GM23338 (cell line): ENCODE data around the gene CTNND2. TPM values are rescaled to one million over a fixed set of nuclear protein-coding genes. Genes with fewer than 3 reads are reported as not detected.

Experiments used
- ATAC-seq: fragments of 200-7000 bp; cut with Tn5 transposase; 3 replicates; pipeline ENCODE4 v1.9.1; 2020
- DNase-seq: peaks from one replicate; pipeline ENCODE4 v3.0.0-alpha.2; 2015; ENCODE audit warnings: low spot score
- H2AFZ ChIP-seq: fragments of 200-600 bp; sonication (generic); 2 replicates; pipeline ENCODE4 v1.8.0; 2016; ENCODE audit warnings: antibody characterized with exemption, mild to moderate bottlenecking, moderate library complexity
- H3F3A ChIP-seq: fragments of 200-600 bp; sonication (generic); replicated peaks from 2 replicates; pipeline ENCODE4 v1.8.0; 2017; ENCODE audit warnings: antibody characterized with exemption, mixed run types, low read depth
- H3K27ac ChIP-seq: fragments of 200-600 bp; sonication (generic); 2 replicates; pipeline ENCODE4 v1.6.1; 2016; ENCODE audit warnings: low read depth
- H3K27me3 ChIP-seq: fragments of 200-600 bp; sonication (generic); 2 replicates; pipeline ENCODE4 v1.8.0; 2016; ENCODE audit warnings: mild to moderate bottlenecking, mixed run types, moderate library complexity; ENCODE audit not compliant: insufficient read depth
- H3K36me3 ChIP-seq: fragments of 200-600 bp; sonication (generic); 2 replicates; pipeline ENCODE4 v1.8.0; 2016; ENCODE audit warnings: mild to moderate bottlenecking; ENCODE audit not compliant: insufficient read depth
- H3K4me1 ChIP-seq: fragments of 200-600 bp; sonication (generic); 2 replicates; pipeline ENCODE4 v1.8.0; 2016; ENCODE audit warnings: mild to moderate bottlenecking, moderate library complexity; ENCODE audit not compliant: insufficient read depth
- H3K4me2 ChIP-seq: fragments of 200-600 bp; sonication (generic); 2 replicates; pipeline ENCODE4 v1.7.1; 2017; ENCODE audit warnings: mixed run types
- H3K4me3 ChIP-seq: fragments of 200-600 bp; sonication (generic); 2 replicates; pipeline ENCODE4 v1.6.1; 2016; ENCODE audit warnings: mixed run types
- H3K79me2 ChIP-seq: fragments of 200-600 bp; sonication (generic); replicated peaks from 2 replicates; pipeline ENCODE4 v1.8.0; 2017; ENCODE audit warnings: mild to moderate bottlenecking; ENCODE audit not compliant: insufficient read depth
- H3K9me2 ChIP-seq: fragments of 200-600 bp; sonication (generic); 2 replicates; pipeline ENCODE4 v1.8.0; 2017; ENCODE audit not compliant: insufficient read depth
- H4K20me1 ChIP-seq: fragments of 200-600 bp; sonication (generic); replicated peaks from 2 replicates; pipeline ENCODE4 v1.8.0; 2017; ENCODE audit warnings: mild to moderate bottlenecking; ENCODE audit not compliant: insufficient read depth
- H3K27ac Mint-ChIP-seq: 2 replicates; pipeline ENCODE4 v1.8.0; 2020; ENCODE audit warnings: inconsistent platforms, mild to moderate bottlenecking, moderate library complexity, mixed read lengths
- H3K27me3 Mint-ChIP-seq: 3 replicates; pipeline ENCODE4 v1.8.0; 2022; ENCODE audit warnings: low read depth, mild to moderate bottlenecking, moderate library complexity, mixed read lengths, inconsistent platforms; ENCODE audit not compliant: insufficient read depth, poor library complexity
- H3K36me3 Mint-ChIP-seq: 3 replicates; pipeline ENCODE4 v1.8.0; 2021; ENCODE audit warnings: low read depth, mild to moderate bottlenecking, inconsistent platforms, moderate library complexity, mixed read lengths
- H3K4me1 Mint-ChIP-seq: 3 replicates; pipeline ENCODE4 v1.8.0; 2020; ENCODE audit warnings: mild to moderate bottlenecking, inconsistent platforms, mixed read lengths
- H3K4me3 Mint-ChIP-seq: 3 replicates; pipeline ENCODE4 v1.8.0; 2021; ENCODE audit warnings: moderate library complexity, mild to moderate bottlenecking, inconsistent platforms, mixed read lengths
- H3K9me3 Mint-ChIP-seq: 3 replicates; pipeline ENCODE4 v1.8.0; 2020; ENCODE audit warnings: moderate library complexity, mild to moderate bottlenecking, inconsistent platforms, mixed read lengths
- CREB1 ChIP-seq: fragments of 250-450 bp; sonication (Bioruptor Pico); IDR thresholded peaks from 2 replicates; pipeline ENCODE4 v1.5.0; 2020; ENCODE audit warnings: low read depth, mild to moderate bottlenecking, moderate library complexity
- EZH2 ChIP-seq: fragments of 200-600 bp; sonication (generic); IDR thresholded peaks from one replicate; pipeline ENCODE4 v1.8.0; 2017; ENCODE audit warnings: antibody characterized with exemption, mild to moderate bottlenecking, low read depth; ENCODE audit not compliant: unreplicated experiment
- EZH2phosphoT487 ChIP-seq: fragments of 200-600 bp; sonication (generic); IDR thresholded peaks from one replicate; pipeline ENCODE4 v1.8.1; 2018; ENCODE audit warnings: antibody characterized with exemption; ENCODE audit not compliant: unreplicated experiment
- JUNB ChIP-seq: IDR thresholded peaks from one replicate; pipeline ENCODE4 v1.6.1; 2016; ENCODE audit warnings: antibody characterized with exemption; ENCODE audit not compliant: unreplicated experiment
- NANOG ChIP-seq: IDR thresholded peaks from 2 replicates; pipeline ENCODE4 v1.6.1; 2016; ENCODE audit warnings: antibody characterized with exemption, borderline replicate concordance
- POLR2AphosphoS5 ChIP-seq: IDR thresholded peaks from 2 replicates; pipeline ENCODE4 v1.6.1; 2016; ENCODE audit warnings: antibody characterized with exemption, low read depth
- STAT1 ChIP-seq: IDR thresholded peaks from one replicate; pipeline ENCODE4 v1.6.1; 2016; ENCODE audit warnings: antibody characterized with exemption; ENCODE audit not compliant: unreplicated experiment
- ZNF114 ChIP-seq: fragments of 250-450 bp; sonication (Bioruptor Pico); IDR thresholded peaks from 2 replicates; pipeline ENCODE4 v1.5.0; 2020; ENCODE audit warnings: mild to moderate bottlenecking, moderate library complexity
- polyA plus RNA-seq: library from polyadenylated mRNA; unstranded; fragments of >200 nt; fragmentation: Nextera tagmentation; extraction: Ambion mirVana; gene quantifications from 2 replicates; pipeline ENCODE4 v1.2.1, GENCODE V29; 2016
- total RNA-seq: library from RNA; depleted of rRNA; stranded (reverse); fragments of >200 nt; shearing (Covaris generic); gene quantifications from 2 replicates; pipeline ENCODE4 v1.2.3, GENCODE V29; 2014
- TF ChIP-seq, protein P1 (sequence below): fragments of 250-450 bp; sonication (Bioruptor Pico); IDR thresholded peaks from 2 replicates; pipeline ENCODE4 v1.5.0; 2020; ENCODE audit warnings: mild to moderate bottlenecking, moderate library complexity
- TF ChIP-seq, protein P2 (sequence below), 2 experiments: fragments of 200-600 bp in 1 of 2; sonication (generic) in 1 of 2; conservative IDR thresholded peaks; 2 replicates each; pipeline versions ENCODE4 v1.5.1 to v1.6.1; 2016 to 2017; ENCODE audit warnings: antibody characterized with exemption in 2 of 2, low read depth in 2 of 2, mild to moderate bottlenecking in 2 of 2, moderate library complexity in 1 of 2
- TF ChIP-seq, protein P3 (sequence below): IDR thresholded peaks from 2 replicates; pipeline ENCODE4 v1.6.1; 2016; ENCODE audit warnings: antibody characterized with exemption
- TF ChIP-seq, protein P4 (sequence below): IDR thresholded peaks from one replicate; pipeline ENCODE4 v1.6.1; 2018; ENCODE audit warnings: antibody characterized with exemption; ENCODE audit not compliant: unreplicated experiment

Gene CTNND2
- total and polyA plus RNA-seq, 2 experiments from 2014 or later: 5.1 to 7.0 TPM

DNA sequence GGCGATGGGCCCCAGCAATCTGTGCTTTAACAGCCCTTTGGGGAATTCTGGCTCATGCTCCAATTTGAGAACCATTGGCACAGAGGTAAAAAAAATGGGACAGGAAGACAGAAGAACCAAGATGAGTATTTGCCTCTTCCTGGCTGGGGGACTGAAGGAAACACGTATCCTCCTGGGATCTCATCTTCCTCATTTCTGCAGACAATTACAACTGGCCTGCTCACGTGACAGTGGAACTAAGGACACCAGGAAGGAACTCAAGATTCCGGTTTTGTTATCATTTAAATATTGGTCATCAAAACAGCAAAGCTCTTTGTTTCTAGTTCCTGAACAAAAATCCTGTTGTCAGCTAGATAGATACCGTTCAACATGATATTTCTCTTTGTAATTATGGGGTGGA, 927.2 kb downstream of the CTNND2 start (continued):
- TF ChIP-seq, protein P1, sequence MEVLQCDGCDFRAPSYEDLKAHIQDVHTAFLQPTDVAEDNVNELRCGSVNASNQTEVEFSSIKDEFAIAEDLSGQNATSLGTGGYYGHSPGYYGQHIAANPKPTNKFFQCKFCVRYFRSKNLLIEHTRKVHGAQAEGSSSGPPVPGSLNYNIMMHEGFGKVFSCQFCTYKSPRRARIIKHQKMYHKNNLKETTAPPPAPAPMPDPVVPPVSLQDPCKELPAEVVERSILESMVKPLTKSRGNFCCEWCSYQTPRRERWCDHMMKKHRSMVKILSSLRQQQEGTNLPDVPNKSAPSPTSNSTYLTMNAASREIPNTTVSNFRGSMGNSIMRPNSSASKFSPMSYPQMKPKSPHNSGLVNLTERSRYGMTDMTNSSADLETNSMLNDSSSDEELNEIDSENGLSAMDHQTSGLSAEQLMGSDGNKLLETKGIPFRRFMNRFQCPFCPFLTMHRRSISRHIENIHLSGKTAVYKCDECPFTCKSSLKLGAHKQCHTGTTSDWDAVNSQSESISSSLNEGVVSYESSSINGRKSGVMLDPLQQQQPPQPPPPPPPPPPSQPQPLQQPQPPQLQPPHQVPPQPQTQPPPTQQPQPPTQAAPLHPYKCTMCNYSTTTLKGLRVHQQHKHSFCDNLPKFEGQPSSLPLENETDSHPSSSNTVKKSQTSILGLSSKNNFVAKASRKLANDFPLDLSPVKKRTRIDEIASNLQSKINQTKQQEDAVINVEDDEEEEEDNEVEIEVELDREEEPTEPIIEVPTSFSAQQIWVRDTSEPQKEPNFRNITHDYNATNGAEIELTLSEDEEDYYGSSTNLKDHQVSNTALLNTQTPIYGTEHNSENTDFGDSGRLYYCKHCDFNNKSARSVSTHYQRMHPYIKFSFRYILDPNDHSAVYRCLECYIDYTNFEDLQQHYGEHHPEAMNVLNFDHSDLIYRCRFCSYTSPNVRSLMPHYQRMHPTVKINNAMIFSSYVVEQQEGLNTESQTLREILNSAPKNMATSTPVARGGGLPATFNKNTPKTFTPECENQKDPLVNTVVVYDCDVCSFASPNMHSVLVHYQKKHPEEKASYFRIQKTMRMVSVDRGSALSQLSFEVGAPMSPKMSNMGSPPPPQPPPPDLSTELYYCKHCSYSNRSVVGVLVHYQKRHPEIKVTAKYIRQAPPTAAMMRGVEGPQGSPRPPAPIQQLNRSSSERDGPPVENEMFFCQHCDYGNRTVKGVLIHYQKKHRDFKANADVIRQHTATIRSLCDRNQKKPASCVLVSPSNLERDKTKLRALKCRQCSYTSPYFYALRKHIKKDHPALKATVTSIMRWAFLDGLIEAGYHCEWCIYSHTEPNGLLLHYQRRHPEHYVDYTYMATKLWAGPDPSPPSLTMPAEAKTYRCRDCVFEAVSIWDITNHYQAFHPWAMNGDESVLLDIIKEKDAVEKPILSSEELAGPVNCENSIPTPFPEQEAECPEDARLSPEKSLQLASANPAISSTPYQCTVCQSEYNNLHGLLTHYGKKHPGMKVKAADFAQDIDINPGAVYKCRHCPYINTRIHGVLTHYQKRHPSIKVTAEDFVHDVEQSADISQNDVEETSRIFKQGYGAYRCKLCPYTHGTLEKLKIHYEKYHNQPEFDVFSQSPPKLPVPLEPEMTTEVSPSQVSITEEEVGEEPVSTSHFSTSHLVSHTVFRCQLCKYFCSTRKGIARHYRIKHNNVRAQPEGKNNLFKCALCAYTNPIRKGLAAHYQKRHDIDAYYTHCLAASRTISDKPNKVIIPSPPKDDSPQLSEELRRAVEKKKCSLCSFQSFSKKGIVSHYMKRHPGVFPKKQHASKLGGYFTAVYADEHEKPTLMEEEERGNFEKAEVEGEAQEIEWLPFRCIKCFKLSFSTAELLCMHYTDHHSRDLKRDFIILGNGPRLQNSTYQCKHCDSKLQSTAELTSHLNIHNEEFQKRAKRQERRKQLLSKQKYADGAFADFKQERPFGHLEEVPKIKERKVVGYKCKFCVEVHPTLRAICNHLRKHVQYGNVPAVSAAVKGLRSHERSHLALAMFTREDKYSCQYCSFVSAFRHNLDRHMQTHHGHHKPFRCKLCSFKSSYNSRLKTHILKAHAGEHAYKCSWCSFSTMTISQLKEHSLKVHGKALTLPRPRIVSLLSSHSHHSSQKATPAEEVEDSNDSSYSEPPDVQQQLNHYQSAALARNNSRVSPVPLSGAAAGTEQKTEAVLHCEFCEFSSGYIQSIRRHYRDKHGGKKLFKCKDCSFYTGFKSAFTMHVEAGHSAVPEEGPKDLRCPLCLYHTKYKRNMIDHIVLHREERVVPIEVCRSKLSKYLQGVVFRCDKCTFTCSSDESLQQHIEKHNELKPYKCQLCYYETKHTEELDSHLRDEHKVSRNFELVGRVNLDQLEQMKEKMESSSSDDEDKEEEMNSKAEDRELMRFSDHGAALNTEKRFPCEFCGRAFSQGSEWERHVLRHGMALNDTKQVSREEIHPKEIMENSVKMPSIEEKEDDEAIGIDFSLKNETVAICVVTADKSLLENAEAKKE (CRISPR knock-in tag): no peak

DNA sequence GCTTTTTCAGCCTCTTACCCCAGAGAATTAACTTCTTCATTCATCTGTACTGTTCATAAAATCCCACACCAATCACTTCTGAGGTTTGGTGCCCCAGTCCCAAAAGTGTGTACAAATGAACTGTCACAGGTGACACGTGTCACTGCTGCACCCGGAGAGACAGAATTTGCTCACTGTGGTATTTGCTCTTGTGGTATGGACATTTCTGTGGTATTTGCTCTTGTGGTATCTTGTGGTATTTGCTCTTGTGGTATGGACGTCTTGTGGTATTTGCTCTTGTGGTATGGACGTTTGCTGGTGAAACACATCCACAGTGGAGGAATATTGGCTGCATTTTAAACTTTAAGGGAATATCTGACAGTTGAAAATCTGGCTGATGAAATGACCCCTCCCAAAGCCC, 928.3 kb downstream of the CTNND2 start:
- no peaks in the 10 kb centered on the region for H3K9me3 Mint-ChIP-seq
- H3K36me3 ChIP-seq: no peaks in the 10 kb centered on the region
- H3K36me3 Mint-ChIP-seq: no peaks in the 10 kb centered on the region
- H3K4me1 Mint-ChIP-seq: no peaks in the 10 kb centered on the region
- H4K20me1 ChIP-seq: no peaks in the 10 kb centered on the region
- ATAC-seq (no peak), DNase-seq (no peak)
- no peak overlapping the region for H2AFZ ChIP-seq
- H3K27me3 Mint-ChIP-seq: no peaks in the 10 kb centered on the region
- peaks cover 8% of the 10 kb centered on the region; the same call in 1 of the 2 replicates for H3K9me2 ChIP-seq
- no peaks in the 10 kb centered on the region for H3F3A ChIP-seq
- H3K4me1 ChIP-seq: no peaks in the 10 kb centered on the region
- H3K27ac Mint-ChIP-seq: no peak overlapping the region
- H3K79me2 ChIP-seq: no peaks in the 10 kb centered on the region
- no peak overlapping the region for H3K27ac ChIP-seq
- H3K27me3 ChIP-seq: no peaks in the 10 kb centered on the region
- no peak overlapping the region for H3K4me2 ChIP-seq
- no peak overlapping the region for H3K4me3 ChIP-seq
- H3K4me3 Mint-ChIP-seq: no peak overlapping the region
- TF ChIP-seq EZH2phosphoT487: no peak
- no peak for TF ChIP-seq STAT1
- no peak for TF ChIP-seq JUNB
- TF ChIP-seq, protein P2, sequence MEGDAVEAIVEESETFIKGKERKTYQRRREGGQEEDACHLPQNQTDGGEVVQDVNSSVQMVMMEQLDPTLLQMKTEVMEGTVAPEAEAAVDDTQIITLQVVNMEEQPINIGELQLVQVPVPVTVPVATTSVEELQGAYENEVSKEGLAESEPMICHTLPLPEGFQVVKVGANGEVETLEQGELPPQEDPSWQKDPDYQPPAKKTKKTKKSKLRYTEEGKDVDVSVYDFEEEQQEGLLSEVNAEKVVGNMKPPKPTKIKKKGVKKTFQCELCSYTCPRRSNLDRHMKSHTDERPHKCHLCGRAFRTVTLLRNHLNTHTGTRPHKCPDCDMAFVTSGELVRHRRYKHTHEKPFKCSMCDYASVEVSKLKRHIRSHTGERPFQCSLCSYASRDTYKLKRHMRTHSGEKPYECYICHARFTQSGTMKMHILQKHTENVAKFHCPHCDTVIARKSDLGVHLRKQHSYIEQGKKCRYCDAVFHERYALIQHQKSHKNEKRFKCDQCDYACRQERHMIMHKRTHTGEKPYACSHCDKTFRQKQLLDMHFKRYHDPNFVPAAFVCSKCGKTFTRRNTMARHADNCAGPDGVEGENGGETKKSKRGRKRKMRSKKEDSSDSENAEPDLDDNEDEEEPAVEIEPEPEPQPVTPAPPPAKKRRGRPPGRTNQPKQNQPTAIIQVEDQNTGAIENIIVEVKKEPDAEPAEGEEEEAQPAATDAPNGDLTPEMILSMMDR (conservative IDR thresholded peaks at IDR 0.05; ENCODE audit: low read depth in 2 of 2): no peak
- no peak for TF ChIP-seq ZNF114 (CRISPR knock-in tag)
- TF ChIP-seq, protein P3, sequence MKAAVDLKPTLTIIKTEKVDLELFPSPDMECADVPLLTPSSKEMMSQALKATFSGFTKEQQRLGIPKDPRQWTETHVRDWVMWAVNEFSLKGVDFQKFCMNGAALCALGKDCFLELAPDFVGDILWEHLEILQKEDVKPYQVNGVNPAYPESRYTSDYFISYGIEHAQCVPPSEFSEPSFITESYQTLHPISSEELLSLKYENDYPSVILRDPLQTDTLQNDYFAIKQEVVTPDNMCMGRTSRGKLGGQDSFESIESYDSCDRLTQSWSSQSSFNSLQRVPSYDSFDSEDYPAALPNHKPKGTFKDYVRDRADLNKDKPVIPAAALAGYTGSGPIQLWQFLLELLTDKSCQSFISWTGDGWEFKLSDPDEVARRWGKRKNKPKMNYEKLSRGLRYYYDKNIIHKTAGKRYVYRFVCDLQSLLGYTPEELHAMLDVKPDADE: no peak
- TF ChIP-seq CREB1 (CRISPR knock-in tag): no peak
- TF ChIP-seq POLR2AphosphoS5: no peak
- no peak for TF ChIP-seq EZH2
- TF ChIP-seq, protein P4, sequence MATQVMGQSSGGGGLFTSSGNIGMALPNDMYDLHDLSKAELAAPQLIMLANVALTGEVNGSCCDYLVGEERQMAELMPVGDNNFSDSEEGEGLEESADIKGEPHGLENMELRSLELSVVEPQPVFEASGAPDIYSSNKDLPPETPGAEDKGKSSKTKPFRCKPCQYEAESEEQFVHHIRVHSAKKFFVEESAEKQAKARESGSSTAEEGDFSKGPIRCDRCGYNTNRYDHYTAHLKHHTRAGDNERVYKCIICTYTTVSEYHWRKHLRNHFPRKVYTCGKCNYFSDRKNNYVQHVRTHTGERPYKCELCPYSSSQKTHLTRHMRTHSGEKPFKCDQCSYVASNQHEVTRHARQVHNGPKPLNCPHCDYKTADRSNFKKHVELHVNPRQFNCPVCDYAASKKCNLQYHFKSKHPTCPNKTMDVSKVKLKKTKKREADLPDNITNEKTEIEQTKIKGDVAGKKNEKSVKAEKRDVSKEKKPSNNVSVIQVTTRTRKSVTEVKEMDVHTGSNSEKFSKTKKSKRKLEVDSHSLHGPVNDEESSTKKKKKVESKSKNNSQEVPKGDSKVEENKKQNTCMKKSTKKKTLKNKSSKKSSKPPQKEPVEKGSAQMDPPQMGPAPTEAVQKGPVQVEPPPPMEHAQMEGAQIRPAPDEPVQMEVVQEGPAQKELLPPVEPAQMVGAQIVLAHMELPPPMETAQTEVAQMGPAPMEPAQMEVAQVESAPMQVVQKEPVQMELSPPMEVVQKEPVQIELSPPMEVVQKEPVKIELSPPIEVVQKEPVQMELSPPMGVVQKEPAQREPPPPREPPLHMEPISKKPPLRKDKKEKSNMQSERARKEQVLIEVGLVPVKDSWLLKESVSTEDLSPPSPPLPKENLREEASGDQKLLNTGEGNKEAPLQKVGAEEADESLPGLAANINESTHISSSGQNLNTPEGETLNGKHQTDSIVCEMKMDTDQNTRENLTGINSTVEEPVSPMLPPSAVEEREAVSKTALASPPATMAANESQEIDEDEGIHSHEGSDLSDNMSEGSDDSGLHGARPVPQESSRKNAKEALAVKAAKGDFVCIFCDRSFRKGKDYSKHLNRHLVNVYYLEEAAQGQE: no peak
- TF ChIP-seq NANOG: no peak
